Esophagus muscularis mucosa (tissue), 4 donors: ENCODE measurements around the gene PTPRN2. TPM values are rescaled to one million over a fixed set of nuclear protein-coding genes. Genes with fewer than 3 reads are reported as not detected.
"Not testable (repeated sequence)": the region's sequence is repeated elsewhere in the genome, so short reads cannot be mapped to it uniquely, and the experiment has no call there.

Experiments used
- DNase-seq: peaks from one replicate; pipeline ENCODE4 v3.0.0-alpha.2; 2017; ENCODE audit errors: extremely low spot score
- H3K27ac ChIP-seq, 4 donors: fragments of 200-600 bp; sonication (generic); replicated peaks in 1 of 4; 1 replicate in 3 of 4; 2 replicates in 1 of 4; pipeline ENCODE4 v1.5.1; 2016 to 2019; ENCODE audit warnings: mild to moderate bottlenecking in 1 of 4
- H3K27me3 ChIP-seq, 4 donors: fragments of 200-600 bp; sonication (generic); one replicate each; pipeline versions ENCODE4 v1.5.1 to v1.6.0; 2016 to 2019
- H3K36me3 ChIP-seq, 4 donors: fragments of 200-600 bp; sonication (generic); one replicate each; pipeline ENCODE4 v1.5.1; 2016 to 2019
- H3K4me1 ChIP-seq, 4 donors: fragments of 200-600 bp; sonication (generic); one replicate each; pipeline ENCODE4 v1.5.1; 2016 to 2019
- H3K4me3 ChIP-seq, 4 donors: fragments of 200-600 bp; sonication (generic); 1 replicate in 2 of 4; 2 replicates in 2 of 4; pipeline ENCODE4 v1.5.1; 2016 to 2019; ENCODE audit warnings: mild to moderate bottlenecking in 4 of 4, moderate library complexity in 1 of 4
- H3K9me3 ChIP-seq, 4 donors: fragments of 200-600 bp; sonication (generic); 1 replicate in 3 of 4; 2 replicates in 1 of 4; pipeline ENCODE4 v1.5.1; 2016 to 2019
- EP300 ChIP-seq: sonication (generic); formaldehyde crosslinking; IDR thresholded peaks from one replicate; pipeline ENCODE4 v1.6.1; 2017; ENCODE audit warnings: antibody characterized with exemption
- POLR2A ChIP-seq: fragments of 450-650 bp; IDR thresholded peaks from one replicate; pipeline ENCODE4 v1.6.1; 2017; ENCODE audit warnings: antibody characterized with exemption, moderate library complexity, mild to moderate bottlenecking, low read depth
- POLR2AphosphoS5 ChIP-seq, 2 donors: sonication (generic); formaldehyde crosslinking; IDR thresholded peaks; one replicate each; pipeline ENCODE4 v1.6.1; 2017; ENCODE audit warnings: antibody characterized with exemption in 2 of 2
- WGBS: methylation state at CpG from one replicate; pipeline ENCODE4 v1.1.5; 2018; 5-methylcytosine and 5-hydroxymethylcytosine counted together
- intact Hi-C: fragments of 100-400 bp; cut with DNase I; formaldehyde crosslinking; loops from one replicate; pipeline ENCODE4 v1.15.1; 2023
- total RNA-seq, 4 donors: library from RNA; depleted of rRNA; stranded (reverse); fragments of >200 nt; gene quantifications; one replicate each; pipeline versions ENCODE4 v1.1.0 to v1.2.1, GENCODE V29; 2016
- TF ChIP-seq, protein P1 (sequence below), 3 experiments: fragments of 200-600 bp in 2 of 3; fragments of 450-650 bp in 1 of 3; sonication (generic) in 2 of 3; IDR thresholded peaks; one replicate each; pipeline ENCODE4 v1.5.1; 2017 to 2019; ENCODE audit warnings: antibody characterized with exemption in 3 of 3, mild to moderate bottlenecking in 2 of 3, moderate library complexity in 1 of 3

Gene PTPRN2
- total RNA-seq, 4 donors from 2014 or later, result 2.1 to 3.1 (median 3.1) TPM

DNA sequence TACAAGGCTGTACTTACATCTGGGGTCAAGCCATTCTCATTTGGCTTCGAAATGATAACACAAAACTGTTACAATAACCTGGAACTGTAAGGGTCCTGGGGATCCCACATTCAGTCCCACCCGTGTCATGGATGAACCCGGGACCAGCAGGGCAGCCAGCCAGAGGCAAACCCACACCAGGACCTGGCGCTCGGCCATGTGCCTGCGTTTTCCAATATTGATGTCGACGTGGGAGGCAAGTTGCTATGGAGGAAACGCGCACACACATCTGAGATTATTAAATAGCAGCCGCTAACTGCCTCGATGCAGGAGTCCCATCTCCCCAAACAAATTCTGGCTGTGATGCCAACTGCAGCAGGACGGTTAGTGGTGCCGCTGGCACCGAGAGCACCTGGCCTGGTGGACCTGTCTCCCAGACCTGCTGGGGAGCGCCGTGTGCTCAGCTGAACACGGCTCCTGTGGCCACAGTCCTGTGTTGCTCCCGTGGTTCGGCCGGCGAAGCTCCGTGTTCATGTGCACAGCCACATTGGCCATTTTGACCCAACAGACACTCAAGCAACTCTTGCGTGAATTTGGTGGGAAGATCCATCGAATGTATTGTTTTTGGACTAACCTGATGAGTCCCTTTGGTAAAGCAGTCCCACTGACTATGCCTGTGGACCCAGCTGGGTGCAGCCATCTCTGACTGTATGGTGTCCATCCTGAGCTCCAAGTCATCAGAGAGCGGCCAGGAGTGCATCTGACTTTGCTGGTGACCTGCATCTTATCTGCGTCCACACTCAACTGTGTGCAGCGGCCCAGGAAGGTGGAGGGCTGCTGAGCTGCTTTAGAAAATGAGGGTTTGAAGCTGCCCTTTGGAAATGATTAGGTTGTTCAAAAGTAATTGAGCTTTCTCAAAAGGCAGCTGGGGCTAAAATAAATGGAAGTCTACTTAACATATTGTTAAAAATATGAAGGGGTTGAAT lies 852.7 kb downstream of the PTPRN2 start:
- no peaks in the 10 kb centered on the region for H3K36me3 ChIP-seq
- intact Hi-C loops, result no loop called here
- WGBS, result 85% methylated on average over 15 of the region's 28 CpGs
- H3K27ac ChIP-seq, result no peak overlapping the region
- no peaks in the 10 kb centered on the region for H3K4me1 ChIP-seq
- TF ChIP-seq POLR2A (no peak), EP300 (no peak), POLR2AphosphoS5 (IDR thresholded peaks at IDR 0.05) (no peak)
- TF ChIP-seq, protein P1, sequence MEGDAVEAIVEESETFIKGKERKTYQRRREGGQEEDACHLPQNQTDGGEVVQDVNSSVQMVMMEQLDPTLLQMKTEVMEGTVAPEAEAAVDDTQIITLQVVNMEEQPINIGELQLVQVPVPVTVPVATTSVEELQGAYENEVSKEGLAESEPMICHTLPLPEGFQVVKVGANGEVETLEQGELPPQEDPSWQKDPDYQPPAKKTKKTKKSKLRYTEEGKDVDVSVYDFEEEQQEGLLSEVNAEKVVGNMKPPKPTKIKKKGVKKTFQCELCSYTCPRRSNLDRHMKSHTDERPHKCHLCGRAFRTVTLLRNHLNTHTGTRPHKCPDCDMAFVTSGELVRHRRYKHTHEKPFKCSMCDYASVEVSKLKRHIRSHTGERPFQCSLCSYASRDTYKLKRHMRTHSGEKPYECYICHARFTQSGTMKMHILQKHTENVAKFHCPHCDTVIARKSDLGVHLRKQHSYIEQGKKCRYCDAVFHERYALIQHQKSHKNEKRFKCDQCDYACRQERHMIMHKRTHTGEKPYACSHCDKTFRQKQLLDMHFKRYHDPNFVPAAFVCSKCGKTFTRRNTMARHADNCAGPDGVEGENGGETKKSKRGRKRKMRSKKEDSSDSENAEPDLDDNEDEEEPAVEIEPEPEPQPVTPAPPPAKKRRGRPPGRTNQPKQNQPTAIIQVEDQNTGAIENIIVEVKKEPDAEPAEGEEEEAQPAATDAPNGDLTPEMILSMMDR (IDR thresholded peaks at IDR 0.05), result no peak
- no peaks in the 10 kb centered on the region for H3K9me3 ChIP-seq
- no peak for DNase-seq
- H3K27me3 ChIP-seq, result peaks cover 0 to 44% (median 5%) of the 10 kb centered on the region in 4 donors
- H3K4me3 ChIP-seq, result no peak overlapping the region

DNA sequence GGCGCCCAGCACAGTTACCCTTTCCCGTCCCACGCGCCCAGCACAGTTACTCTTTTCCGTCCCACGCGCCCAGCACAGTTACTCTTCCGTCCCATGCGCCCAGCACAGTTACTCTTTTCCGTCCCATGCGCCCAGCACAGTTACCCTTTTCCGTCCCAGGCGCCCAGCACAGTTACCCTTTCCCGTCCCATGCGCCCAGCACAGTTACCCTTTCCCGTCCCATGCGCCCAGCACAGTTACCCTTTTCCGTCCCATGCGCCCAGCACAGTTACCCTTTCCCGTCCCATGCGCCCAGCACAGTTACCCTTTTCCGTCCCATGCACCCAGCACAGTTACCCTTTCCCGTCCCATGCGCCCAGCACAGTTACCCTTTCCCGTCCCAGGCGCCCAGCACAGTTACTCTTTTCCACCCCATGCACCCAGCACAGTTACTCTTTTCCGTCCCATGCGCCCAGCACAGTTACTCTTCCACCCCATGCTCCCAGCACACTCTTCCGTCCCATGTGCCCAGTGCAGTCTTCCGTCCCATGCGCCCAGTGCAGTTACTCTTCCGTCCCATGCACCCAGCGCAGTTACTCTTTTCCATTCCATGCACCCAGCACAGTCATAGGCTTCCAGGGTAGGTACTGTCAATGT lies 853.7 kb downstream of the PTPRN2 start:
- intact Hi-C loops, DNase-seq, H3K4me1 ChIP-seq, H3K36me3 ChIP-seq, H3K27ac ChIP-seq, H3K4me3 ChIP-seq, H3K9me3 ChIP-seq: not testable (repeated sequence)
- 95% methylated on average over 33 of the region's 33 CpGs for WGBS
- H3K27me3 ChIP-seq, result peaks cover 0 to 40% (median 5%) of the 10 kb centered on the region in 4 donors

DNA sequence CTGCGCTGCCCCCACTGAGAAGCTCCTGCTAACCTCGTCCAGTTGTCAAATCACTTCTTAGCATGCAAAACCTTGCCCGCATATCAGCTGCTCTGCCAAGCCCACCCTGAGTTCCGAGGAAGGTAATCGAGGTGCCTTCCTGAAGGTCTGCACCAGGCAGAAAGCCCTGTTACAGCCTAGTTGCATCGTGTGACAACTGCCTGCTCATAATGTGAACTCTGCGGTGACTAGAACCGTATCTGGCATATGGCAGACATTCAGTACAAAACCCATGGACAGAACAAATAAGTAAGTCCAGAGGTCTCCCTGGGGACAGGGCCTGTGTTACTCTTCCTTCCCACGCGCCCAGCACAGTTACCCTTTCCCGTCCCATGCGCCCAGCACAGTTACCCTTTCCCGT lies 856.5 kb downstream of the PTPRN2 start:
- H3K9me3 ChIP-seq, result no peaks in the 10 kb centered on the region
- no peak for DNase-seq
- no peak overlapping the region for H3K4me3 ChIP-seq
- WGBS, result 66% methylated on average over 13 of the region's 13 CpGs
- H3K27ac ChIP-seq, result no peak overlapping the region
- intact Hi-C loops, result no loop called here
- H3K36me3 ChIP-seq, result no peaks in the 10 kb centered on the region
- H3K4me1 ChIP-seq, result no peaks in the 10 kb centered on the region
- TF ChIP-seq EP300, result no peak
- TF ChIP-seq POLR2A, result no peak
- TF ChIP-seq, protein P1 (IDR thresholded peaks at IDR 0.05), result no peak
- TF ChIP-seq POLR2AphosphoS5 (IDR thresholded peaks at IDR 0.05), result no peak
- H3K27me3 ChIP-seq, result peaks cover 0 to 23% (median 5%) of the 10 kb centered on the region in 4 donors

GRCh38 chr7:157730614-157731013 lies 857.0 kb downstream of the PTPRN2 start:
- Histone ChIP-seq H3K4me3 (no peak overlapping the region), H3K9me3 (no peaks in the 10 kb centered on the region), H3K27ac (no peak overlapping the region), H3K4me1 (no peaks in the 10 kb centered on the region), H3K27me3 (peaks cover 0 to 18% (median 5%) of the 10 kb centered on the region in 4 donors), H3K36me3 (no peaks in the 10 kb centered on the region)
- DNase-seq, result no peak
- TF ChIP-seq EP300 (no peak), POLR2A (no peak), POLR2AphosphoS5 (IDR thresholded peaks at IDR 0.05) (no peak)
- TF ChIP-seq, protein P1 (IDR thresholded peaks at IDR 0.05), result no peak
- intact Hi-C loops, result no loop called here
- 76% methylated on average over 11 of the region's 15 CpGs for WGBS

GRCh38 chr7:157729566-157729965 lies 858.1 kb downstream of the PTPRN2 start:
- Histone ChIP-seq H3K27ac (no peak overlapping the region), H3K36me3 (no peaks in the 10 kb centered on the region), H3K27me3 (peaks cover 0 to 9% (median 0%) of the 10 kb centered on the region in 4 donors), H3K4me1 (no peaks in the 10 kb centered on the region), H3K4me3 (no peak overlapping the region), H3K9me3 (no peaks in the 10 kb centered on the region)
- no peak for DNase-seq
- intact Hi-C loops, result no loop called here
- TF ChIP-seq POLR2A (no peak), EP300 (no peak), POLR2AphosphoS5 (IDR thresholded peaks at IDR 0.05) (no peak)
- TF ChIP-seq, protein P1 (IDR thresholded peaks at IDR 0.05), result no peak
- WGBS, result 69% methylated on average over 3 of the region's 11 CpGs
